BJ (cell line): Measurements from ENCODE around the gene SND1. TPM values are rescaled to one million over a fixed set of nuclear protein-coding genes. Genes with fewer than 3 reads are reported as not detected.

ENCODE experiments used
- CTCF ChIA-PET: fragments of 350-600 bp; formaldehyde crosslinking; extraction: SDS; loops from one replicate; lab custom pipeline; 2021; ENCODE audit warnings: antibody characterized with exemption, inconsistent platforms; lab: Yijun Ruan, JAX
- POLR2A ChIA-PET: fragments of 300-600 bp; sonication (Branson Sonifier 250); formaldehyde crosslinking; extraction: SDS; loops from one replicate; lab custom pipeline; 2021; ENCODE audit warnings: antibody characterized with exemption; lab: Charles Lee
- DNase-seq: peaks from one replicate; pipeline ENCODE4 v3.0.0-alpha.2; 2011; ENCODE audit warnings: low read depth
- H3K27me3 ChIP-seq: 2 replicates; pipeline ENCODE4 v1.6.0; 2011; ENCODE audit warnings: low read length; ENCODE audit not compliant: control insufficient read depth, insufficient read depth
- H3K36me3 ChIP-seq: 2 replicates; pipeline ENCODE4 v1.5.1; 2011; ENCODE audit warnings: low read length; ENCODE audit not compliant: control insufficient read depth, insufficient read depth
- H3K4me3 ChIP-seq: 2 replicates; pipeline ENCODE4 v1.5.1; 2011; ENCODE audit warnings: low read depth, mild to moderate bottlenecking, control low read depth, low read length
- polyA plus RNA-seq: library from polyadenylated mRNA; depleted of rRNA; stranded (reverse); fragments of >200 nt; gene quantifications from 2 replicates; pipeline ENCODE4 v1.2.3, GENCODE V29; 2011
- TF ChIP-seq, protein P1 (sequence below): IDR thresholded peaks from 2 replicates; pipeline ENCODE4 v1.5.1; 2011; ENCODE audit warnings: low read depth, mild to moderate bottlenecking, control low read depth, inconsistent platforms, low read length, moderate library complexity; ENCODE audit not compliant: insufficient read depth

Gene SND1
- polyA plus RNA-seq, 1 experiment: 203 TPM

GRCh38 chr7:127877951-127878350, 226.0 kb downstream of the SND1 start:
- CTCF ChIA-PET: no interaction called here
- no peak for DNase-seq
- POLR2A ChIA-PET: no interaction called here
- H3K4me3 ChIP-seq: no peak overlapping the region
- no peaks in the 10 kb centered on the region for H3K27me3 ChIP-seq
- TF ChIP-seq, protein P1, sequence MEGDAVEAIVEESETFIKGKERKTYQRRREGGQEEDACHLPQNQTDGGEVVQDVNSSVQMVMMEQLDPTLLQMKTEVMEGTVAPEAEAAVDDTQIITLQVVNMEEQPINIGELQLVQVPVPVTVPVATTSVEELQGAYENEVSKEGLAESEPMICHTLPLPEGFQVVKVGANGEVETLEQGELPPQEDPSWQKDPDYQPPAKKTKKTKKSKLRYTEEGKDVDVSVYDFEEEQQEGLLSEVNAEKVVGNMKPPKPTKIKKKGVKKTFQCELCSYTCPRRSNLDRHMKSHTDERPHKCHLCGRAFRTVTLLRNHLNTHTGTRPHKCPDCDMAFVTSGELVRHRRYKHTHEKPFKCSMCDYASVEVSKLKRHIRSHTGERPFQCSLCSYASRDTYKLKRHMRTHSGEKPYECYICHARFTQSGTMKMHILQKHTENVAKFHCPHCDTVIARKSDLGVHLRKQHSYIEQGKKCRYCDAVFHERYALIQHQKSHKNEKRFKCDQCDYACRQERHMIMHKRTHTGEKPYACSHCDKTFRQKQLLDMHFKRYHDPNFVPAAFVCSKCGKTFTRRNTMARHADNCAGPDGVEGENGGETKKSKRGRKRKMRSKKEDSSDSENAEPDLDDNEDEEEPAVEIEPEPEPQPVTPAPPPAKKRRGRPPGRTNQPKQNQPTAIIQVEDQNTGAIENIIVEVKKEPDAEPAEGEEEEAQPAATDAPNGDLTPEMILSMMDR: no peak
- H3K36me3 ChIP-seq: no peaks in the 10 kb centered on the region

GRCh38 chr7:127878791-127879190, 226.8 kb downstream of the SND1 start:
- H3K4me3 ChIP-seq: no peak overlapping the region
- no peaks in the 10 kb centered on the region for H3K36me3 ChIP-seq
- POLR2A ChIA-PET: no interaction called here
- H3K27me3 ChIP-seq: no peaks in the 10 kb centered on the region
- no peak for DNase-seq
- CTCF ChIA-PET: no interaction called here
- TF ChIP-seq, protein P1: no peak

GRCh38 chr7:127879436-127879835, 227.4 kb downstream of the SND1 start:
- Histone ChIP-seq H3K4me3 (no peak overlapping the region), H3K27me3 (no peaks in the 10 kb centered on the region), H3K36me3 (no peaks in the 10 kb centered on the region)
- no peak for DNase-seq
- POLR2A ChIA-PET: no interaction called here
- CTCF ChIA-PET: interaction anchor here (0.6 kb wide), 1 partner anchor 79 kb away, joined by 3 read pairs; no protein-coding TSS in a partner anchor
- TF ChIP-seq, protein P1: no peak

- POLR2A ChIA-PET: no interaction called here
- DNase-seq: no peak
- CTCF ChIA-PET: interaction anchor here (0.6 kb wide), 1 partner anchor 79 kb away, joined by 3 read pairs; no protein-coding TSS in a partner anchor
- TF ChIP-seq, protein P1: no peak
- Histone ChIP-seq H3K36me3 (no peaks in the 10 kb centered on the region), H3K4me3 (no peak overlapping the region), H3K27me3 (no peaks in the 10 kb centered on the region)
Observed at GRCh38 chr7:127879942-127880341, 227.9 kb downstream of the SND1 start.

DNA sequence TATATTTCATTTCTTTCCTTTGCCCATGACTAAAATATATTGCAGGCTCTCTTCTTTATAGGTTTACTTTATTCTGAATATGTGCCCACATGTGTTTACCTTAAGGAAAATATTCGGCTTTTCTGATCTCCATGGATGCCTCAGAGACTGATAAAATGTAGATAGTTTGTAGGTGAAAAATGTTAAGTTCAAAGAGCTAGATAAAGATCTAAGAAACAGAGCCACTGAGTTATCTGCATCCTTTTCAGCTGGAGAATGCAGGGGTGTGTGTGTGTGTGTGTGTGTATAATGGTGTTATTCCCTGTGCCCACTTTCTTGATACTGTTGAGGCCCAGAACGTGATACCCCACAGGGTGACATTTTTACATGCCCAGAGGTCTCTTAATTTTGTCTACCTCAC, 228.5 kb downstream of the SND1 start:
- ChIA-PET POLR2A (no interaction called here), CTCF (interaction anchor here (1.2 kb wide), 1 partner anchor 25 kb away, joined by 4 read pairs; no protein-coding TSS in a partner anchor)
- TF ChIP-seq, protein P1: no peak
- Histone ChIP-seq H3K36me3 (no peaks in the 10 kb centered on the region), H3K4me3 (no peak overlapping the region), H3K27me3 (no peaks in the 10 kb centered on the region)
- no peak for DNase-seq
